Fibroblast of pulmonary artery (primary cell): Measurements from ENCODE around the gene MYD88.

Experiments used
- DNase-seq: peaks from one replicate; pipeline ENCODE4 v3.0.0-alpha.2; 2010; ENCODE audit warnings: low read depth
- H3K4me3 ChIP-seq: replicated peaks from 2 replicates; pipeline ENCODE4 v1.5.1; 2011; ENCODE audit warnings: low read depth, mild to moderate bottlenecking, control low read depth, low read length, moderate library complexity
- TF ChIP-seq, protein P1 (sequence below): IDR thresholded peaks from 2 replicates; pipeline ENCODE4 v1.5.1; 2011; ENCODE audit warnings: mild to moderate bottlenecking, control low read depth, low read length, inconsistent platforms; ENCODE audit errors: missing control alignments

The MYD88 gene

DNA sequence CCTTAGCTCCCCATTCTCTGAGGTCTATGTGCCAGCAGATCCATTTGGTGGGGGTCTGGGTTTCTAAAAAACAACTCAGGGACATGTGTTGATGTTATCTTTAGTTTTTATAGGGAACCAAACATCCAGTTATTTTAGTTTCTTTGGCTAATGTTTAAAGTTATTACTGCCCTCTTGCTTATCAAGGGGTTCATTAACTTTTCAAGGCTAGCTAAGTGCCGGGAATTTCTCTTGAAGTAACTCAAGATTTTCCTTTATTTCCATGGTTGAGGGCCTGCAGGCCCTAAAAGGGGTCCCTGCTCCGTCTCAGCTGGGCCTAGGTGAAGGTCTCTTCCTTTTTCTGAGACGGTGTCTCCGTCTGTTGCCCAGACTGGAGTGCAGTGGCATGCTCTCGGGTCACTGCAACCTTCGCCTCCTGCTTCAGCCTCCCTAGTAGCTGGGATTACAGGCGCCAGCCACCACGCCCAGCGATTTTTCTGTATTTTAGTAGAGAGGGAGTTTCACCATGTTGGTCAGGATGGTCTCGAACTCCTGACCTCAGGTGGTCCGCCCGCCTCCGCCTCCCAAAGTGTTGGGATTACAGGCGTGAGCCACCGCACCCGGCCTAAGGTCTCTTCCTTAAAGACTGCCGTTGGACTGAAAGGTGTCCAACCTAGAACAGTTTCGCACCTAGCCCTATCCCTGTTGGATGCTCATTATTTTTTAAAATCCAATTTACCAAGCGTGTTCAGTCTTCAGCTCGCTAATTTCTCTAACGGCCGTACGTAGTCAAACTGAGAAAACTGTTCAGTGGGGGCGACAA is 25.6 kb downstream of the MYD88 start:
- TF ChIP-seq, protein P1, sequence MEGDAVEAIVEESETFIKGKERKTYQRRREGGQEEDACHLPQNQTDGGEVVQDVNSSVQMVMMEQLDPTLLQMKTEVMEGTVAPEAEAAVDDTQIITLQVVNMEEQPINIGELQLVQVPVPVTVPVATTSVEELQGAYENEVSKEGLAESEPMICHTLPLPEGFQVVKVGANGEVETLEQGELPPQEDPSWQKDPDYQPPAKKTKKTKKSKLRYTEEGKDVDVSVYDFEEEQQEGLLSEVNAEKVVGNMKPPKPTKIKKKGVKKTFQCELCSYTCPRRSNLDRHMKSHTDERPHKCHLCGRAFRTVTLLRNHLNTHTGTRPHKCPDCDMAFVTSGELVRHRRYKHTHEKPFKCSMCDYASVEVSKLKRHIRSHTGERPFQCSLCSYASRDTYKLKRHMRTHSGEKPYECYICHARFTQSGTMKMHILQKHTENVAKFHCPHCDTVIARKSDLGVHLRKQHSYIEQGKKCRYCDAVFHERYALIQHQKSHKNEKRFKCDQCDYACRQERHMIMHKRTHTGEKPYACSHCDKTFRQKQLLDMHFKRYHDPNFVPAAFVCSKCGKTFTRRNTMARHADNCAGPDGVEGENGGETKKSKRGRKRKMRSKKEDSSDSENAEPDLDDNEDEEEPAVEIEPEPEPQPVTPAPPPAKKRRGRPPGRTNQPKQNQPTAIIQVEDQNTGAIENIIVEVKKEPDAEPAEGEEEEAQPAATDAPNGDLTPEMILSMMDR: no peak
- peak overlapping the region; percentile 84 for H3K4me3 ChIP-seq
- no peak for DNase-seq

DNA sequence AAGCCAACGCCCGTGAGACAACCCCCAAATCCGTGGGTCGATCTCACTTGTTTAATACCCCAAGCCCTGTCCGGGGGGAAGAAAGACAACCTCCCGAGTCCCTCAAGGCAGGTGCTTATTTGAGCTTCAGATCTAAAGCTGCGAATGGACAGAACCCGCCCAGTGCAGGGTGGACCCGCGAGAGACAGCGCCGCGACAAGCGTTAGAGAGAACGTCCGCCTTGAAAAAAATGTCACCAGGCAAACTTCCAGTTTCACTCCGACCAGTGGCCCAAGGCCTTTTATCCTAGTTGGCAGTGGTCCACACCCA is 26.1 kb downstream of the MYD88 start:
- H3K4me3 ChIP-seq: peak overlapping the region; percentile 84
- TF ChIP-seq, protein P1: no peak
- DNase-seq: no peak

DNA sequence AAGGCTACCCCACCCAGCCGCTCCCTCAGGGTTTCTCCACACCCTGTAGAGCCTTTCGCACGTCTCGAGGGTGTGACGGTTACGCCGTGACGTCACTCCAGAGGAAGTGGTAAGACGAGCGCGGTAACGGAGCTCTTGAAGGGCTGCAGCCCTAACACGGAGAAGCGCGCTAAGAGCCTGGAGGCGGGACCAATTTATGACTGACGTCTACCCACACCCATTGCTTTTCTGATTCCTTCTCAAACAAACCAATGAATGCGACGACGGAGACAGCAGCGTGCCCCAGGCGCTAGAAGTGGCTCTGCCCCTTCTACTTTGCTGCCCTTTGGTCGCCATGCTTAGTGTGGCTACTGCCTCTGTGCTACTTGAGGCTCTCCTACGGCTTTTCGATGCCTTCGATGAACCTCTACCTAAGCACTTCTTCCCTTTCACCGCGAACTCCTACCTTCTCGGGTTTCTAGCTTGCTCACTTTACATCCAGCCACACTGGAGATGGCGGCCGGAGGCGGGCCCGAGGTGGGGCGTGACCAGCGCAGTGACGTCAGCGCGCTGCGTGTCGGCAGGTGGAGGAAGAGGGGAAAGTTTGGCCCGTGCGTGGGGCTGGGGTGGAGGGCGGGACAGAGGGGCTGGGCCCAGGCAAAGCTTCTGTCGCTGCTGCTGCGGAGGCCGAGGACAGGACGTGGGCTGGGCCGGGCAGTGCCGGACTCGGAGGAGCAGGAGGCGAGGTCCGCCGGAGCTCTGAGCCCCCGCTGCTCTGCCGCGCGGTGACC is 26.7 kb downstream of the MYD88 start, which contains the start of gene OXSR1:
OXSR1 (plus strand) TSS at position 586 of the 770 bp plus-strand sequence. CDS start 340 bp downstream, outside the sequence.
- peak; percentile 100 for DNase-seq
- TF ChIP-seq, protein P1: no peak
- peak within 1 kb of the TSS; percentile 84 for H3K4me3 ChIP-seq

DNA sequence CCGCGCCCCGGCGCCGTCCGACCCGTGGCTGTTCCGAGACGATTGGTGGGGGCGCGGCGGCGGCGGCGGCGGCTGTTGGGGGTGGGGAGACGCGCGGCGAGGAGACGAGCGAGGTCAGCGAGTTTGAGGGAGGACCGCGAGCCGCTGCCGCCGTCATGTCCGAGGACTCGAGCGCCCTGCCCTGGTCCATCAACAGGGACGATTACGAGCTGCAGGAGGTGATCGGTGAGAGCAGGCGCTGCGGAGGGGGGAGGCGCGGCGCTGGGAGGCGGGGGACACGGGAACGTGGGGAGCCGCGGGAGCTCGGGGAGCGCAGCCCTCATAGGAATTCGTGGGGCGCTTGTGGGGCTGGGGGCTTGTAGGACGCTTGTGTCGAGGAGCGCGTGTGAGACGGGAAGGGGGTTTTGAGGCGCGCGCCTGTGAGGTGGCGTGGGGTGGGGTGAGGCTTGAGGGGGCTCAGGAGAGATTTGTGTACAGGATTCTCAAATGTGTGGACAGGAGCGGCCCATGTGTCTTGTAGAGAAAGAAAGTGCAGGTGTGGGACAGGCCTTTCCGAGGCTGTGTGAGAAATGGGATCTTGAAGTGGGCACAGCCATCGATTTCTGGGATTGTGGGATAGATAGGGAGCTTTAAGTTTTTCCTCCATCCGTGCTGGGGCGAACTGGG is 27.4 kb downstream of the MYD88 start:
- DNase-seq: no peak
- TF ChIP-seq, protein P1: no peak
- peak overlapping the region; percentile 84 for H3K4me3 ChIP-seq

DNA sequence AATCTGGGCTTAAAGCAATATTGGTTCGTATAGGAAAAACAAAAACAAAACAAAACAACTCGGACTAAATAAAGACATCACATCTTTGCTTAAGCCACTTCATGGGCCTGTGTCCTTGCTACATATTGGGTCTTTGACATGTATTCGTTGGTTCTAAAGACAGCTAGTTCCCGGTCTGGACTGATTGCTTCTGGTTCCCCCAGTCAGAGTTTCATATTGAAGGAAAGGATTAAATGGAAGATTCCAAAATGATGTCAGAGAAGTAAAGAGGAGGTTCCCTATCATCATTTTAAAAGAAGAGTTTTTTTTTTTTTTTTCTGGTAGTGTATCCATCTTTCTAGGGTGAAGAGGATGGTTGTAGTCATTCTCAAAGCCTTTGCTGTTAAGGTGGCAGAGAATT is 29.1 kb downstream of the MYD88 start:
- no peak for DNase-seq
- TF ChIP-seq, protein P1: no peak
- no peak overlapping the region for H3K4me3 ChIP-seq

DNA sequence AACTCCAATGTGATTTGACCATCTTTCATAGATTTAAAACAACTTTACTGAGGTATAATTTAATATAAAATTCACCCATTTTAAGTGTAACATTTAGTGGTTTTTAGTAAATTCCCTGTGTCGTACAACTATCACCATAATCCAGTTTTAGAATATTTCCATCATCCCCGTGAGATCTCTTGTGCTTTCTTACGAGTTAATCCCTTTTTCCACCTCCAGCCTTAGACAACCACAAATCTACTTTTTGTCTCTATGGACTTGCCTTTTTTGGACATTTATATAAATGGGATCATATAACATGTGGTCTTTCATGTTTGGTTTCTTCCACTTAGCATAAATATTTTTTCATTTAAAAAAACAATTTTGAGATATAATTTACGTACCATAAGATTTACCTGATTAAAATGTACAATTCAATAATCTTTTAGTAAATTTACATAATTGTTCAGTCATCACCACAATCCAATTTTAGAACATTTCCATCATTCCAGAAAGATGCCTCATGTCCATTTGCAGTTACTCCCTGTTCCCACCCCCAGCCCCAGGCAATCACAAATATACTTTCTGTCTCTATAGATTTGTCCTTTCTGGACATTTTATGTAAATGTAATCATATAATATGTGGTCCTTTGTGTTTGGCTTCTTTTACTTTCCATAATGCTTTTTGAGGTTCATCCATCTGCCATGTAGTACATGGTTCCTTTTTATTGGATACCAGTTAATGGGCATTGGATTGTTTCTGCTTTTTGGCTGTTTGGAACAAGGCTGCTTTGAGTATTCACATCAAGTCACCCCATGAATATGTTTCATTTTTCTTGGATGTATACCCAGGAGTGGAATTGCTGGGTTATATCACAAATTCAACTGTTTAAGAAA is 29.9 kb downstream of the MYD88 start:
- H3K4me3 ChIP-seq: no peak overlapping the region

More for the DNA sequence above, 29.9 kb downstream of the MYD88 start:
- DNase-seq: peak; percentile 50
- TF ChIP-seq, protein P1: no peak
